Lower lobe of right lung (tissue), 2 donors: ENCODE results near the gene C9orf50. TPM values are rescaled to one million over a fixed set of nuclear protein-coding genes. Genes with fewer than 3 reads are reported as not detected.

Experiments used
- ATAC-seq, 2 donors: fragments of 200-7000 bp; cut with Tn5 transposase; one replicate each; pipeline ENCODE4 v1.9.1; 2020 to 2022; ENCODE audit warnings: mild to moderate bottlenecking in 2 of 2, moderate library complexity in 2 of 2
- DNase-seq: peaks from one replicate; pipeline ENCODE4 v3.0.0-alpha.2; 2020
- H3K27ac ChIP-seq: fragments of 200-600 bp; one replicate; pipeline ENCODE4 v1.8.0; 2022
- H3K27me3 ChIP-seq: fragments of 200-600 bp; one replicate; pipeline ENCODE4 v1.8.0; 2022; ENCODE audit warnings: low read depth
- H3K36me3 ChIP-seq: fragments of 200-600 bp; one replicate; pipeline ENCODE4 v1.8.0; 2022; ENCODE audit warnings: mild to moderate bottlenecking
- H3K4me1 ChIP-seq: fragments of 200-600 bp; one replicate; pipeline ENCODE4 v1.8.0; 2022
- H3K4me3 ChIP-seq: fragments of 200-600 bp; one replicate; pipeline ENCODE4 v1.8.0; 2022; ENCODE audit warnings: mild to moderate bottlenecking
- H3K9me3 ChIP-seq: fragments of 200-600 bp; one replicate; pipeline ENCODE4 v1.8.0; 2022
- CTCF ChIP-seq: fragments of 200-600 bp; IDR thresholded peaks from one replicate; pipeline ENCODE4 v1.8.0; 2022; ENCODE audit warnings: antibody characterized with exemption, mild to moderate bottlenecking
- intact Hi-C: fragments of 100-400 bp; cut with DNase I; formaldehyde crosslinking; loops from one replicate; pipeline ENCODE4 v1.11.0; 2022
- total RNA-seq: library from RNA; stranded (reverse); fragmentation: NEBNext Ultra II Directional; extraction: Animal tissue kit (Norgen Biotek cat#: 25700); gene quantifications from one replicate; pipeline ENCODE4 v1.2.1, GENCODE V29; 2021
- donor health status: DM: no; HTN: yes; CAD: no; lungs with severe emphysema.

Gene C9orf50
- total RNA-seq, 1 donor from 2014 or later = not detected

DNA sequence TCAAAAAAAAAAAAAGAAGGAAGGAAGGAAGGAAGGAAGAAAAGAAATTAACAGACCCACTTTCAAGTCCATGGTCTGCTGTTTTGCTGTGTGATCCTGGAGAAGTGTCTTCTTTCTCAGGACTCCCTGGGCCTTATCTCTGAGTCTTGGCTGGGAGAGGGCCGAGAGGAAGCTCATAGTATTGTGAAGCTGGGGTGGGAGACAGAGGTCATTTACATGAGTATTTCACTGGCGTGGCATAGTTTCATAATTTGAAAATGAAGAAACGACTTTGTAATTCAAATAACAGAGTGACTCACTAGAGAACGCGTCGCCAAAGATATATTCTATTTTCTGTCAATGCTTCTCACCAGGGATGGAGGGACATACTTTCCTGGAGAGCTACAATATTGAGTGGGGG, 2.4 kb upstream of the C9orf50 start:
- intact Hi-C loops = no loop called here
- H3K27ac ChIP-seq = no peak overlapping the region
- H3K4me1 ChIP-seq = peaks cover 41% of the 10 kb centered on the region
- H3K36me3 ChIP-seq = no peaks in the 10 kb centered on the region
- DNase-seq = no peak
- ATAC-seq = no peak
- H3K4me3 ChIP-seq = no peak overlapping the region
- H3K9me3 ChIP-seq = no peaks in the 10 kb centered on the region
- peaks cover 14% of the 10 kb centered on the region for H3K27me3 ChIP-seq
- no peak for TF ChIP-seq CTCF

GRCh38 chr9:129619787-129620668, 873 bp downstream of the C9orf50 start:
- Histone ChIP-seq H3K4me3 (peak overlapping the region; percentile 49), H3K4me1 (peaks cover 17% of the 10 kb centered on the region), H3K27ac (peak overlapping the region; percentile 20), H3K9me3 (no peaks in the 10 kb centered on the region), H3K36me3 (no peaks in the 10 kb centered on the region), H3K27me3 (peaks cover 14% of the 10 kb centered on the region)
- DNase-seq (no peak), ATAC-seq (peak; percentile 4 to 17)
- TF ChIP-seq CTCF = no peak
- intact Hi-C loops = loop anchor here (10.0 kb wide), 1 partner anchor 485 kb away; no protein-coding TSS in a partner anchor

DNA sequence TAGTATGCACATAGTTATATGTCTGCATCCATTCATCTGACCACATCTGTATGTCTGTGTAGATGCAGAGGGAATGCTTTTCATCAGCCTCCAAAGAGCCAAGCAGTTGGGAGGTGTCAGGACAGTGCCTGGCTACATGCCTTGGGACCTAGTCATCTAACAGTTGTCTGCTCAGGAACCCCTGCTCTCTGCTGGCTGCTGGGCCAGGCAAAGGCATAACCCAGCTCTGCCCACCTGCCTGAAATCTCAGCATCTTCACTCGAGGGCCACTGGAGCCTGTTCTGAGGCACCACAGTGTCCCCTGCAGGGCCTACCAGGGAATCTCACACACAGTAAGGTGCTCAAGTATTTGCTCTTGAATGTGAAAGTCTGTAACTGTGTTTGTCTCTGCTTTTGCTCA, 3.7 kb downstream of the C9orf50 start:
- TF ChIP-seq CTCF = peak; percentile 22
- Histone ChIP-seq H3K27ac (no peak overlapping the region), H3K4me1 (peaks cover 7% of the 10 kb centered on the region), H3K36me3 (no peaks in the 10 kb centered on the region), H3K9me3 (no peaks in the 10 kb centered on the region), H3K4me3 (no peak overlapping the region), H3K27me3 (peaks cover 22% of the 10 kb centered on the region)
- intact Hi-C loops = loop anchor here (10.0 kb wide), 1 partner anchor 482 kb away; no protein-coding TSS in a partner anchor
- ATAC-seq (no peak), DNase-seq (no peak)

GRCh38 chr9:129615407-129616285, 5.3 kb downstream of the C9orf50 start:
- no peaks in the 10 kb centered on the region for H3K36me3 ChIP-seq
- intact Hi-C loops = loop anchor here (10.0 kb wide), 1 partner anchor 481 kb away; no protein-coding TSS in a partner anchor
- no peak for ATAC-seq

More at GRCh38 chr9:129615407-129616285, 5.3 kb downstream of the C9orf50 start:
- H3K27ac ChIP-seq = no peak overlapping the region
- no peak for DNase-seq
- H3K27me3 ChIP-seq = peaks cover 14% of the 10 kb centered on the region
- H3K9me3 ChIP-seq = no peaks in the 10 kb centered on the region
- H3K4me3 ChIP-seq = no peak overlapping the region
- H3K4me1 ChIP-seq = peaks cover 13% of the 10 kb centered on the region
- TF ChIP-seq CTCF = no peak
